T-helper 22 cell (primary cell): Measurements from ENCODE around the gene NUP205.
A peak's percentile ranks its signal among the peaks of the same experiment; 100 is the strongest.

ENCODE experiments used
- DNase-seq: peaks from one replicate; pipeline ENCODE4 v3.0.0-alpha.2; 2020; ENCODE audit warnings: low read depth

NUP205 gene, protein sequence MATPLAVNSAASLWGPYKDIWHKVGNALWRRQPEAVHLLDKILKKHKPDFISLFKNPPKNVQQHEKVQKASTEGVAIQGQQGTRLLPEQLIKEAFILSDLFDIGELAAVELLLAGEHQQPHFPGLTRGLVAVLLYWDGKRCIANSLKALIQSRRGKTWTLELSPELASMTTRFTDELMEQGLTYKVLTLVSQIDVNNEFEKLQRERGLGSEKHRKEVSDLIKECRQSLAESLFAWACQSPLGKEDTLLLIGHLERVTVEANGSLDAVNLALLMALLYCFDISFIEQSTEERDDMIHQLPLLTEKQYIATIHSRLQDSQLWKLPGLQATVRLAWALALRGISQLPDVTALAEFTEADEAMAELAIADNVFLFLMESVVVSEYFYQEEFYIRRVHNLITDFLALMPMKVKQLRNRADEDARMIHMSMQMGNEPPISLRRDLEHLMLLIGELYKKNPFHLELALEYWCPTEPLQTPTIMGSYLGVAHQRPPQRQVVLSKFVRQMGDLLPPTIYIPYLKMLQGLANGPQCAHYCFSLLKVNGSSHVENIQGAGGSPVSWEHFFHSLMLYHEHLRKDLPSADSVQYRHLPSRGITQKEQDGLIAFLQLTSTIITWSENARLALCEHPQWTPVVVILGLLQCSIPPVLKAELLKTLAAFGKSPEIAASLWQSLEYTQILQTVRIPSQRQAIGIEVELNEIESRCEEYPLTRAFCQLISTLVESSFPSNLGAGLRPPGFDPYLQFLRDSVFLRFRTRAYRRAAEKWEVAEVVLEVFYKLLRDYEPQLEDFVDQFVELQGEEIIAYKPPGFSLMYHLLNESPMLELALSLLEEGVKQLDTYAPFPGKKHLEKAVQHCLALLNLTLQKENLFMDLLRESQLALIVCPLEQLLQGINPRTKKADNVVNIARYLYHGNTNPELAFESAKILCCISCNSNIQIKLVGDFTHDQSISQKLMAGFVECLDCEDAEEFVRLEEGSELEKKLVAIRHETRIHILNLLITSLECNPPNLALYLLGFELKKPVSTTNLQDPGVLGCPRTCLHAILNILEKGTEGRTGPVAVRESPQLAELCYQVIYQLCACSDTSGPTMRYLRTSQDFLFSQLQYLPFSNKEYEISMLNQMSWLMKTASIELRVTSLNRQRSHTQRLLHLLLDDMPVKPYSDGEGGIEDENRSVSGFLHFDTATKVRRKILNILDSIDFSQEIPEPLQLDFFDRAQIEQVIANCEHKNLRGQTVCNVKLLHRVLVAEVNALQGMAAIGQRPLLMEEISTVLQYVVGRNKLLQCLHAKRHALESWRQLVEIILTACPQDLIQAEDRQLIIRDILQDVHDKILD (N-terminal part only)

DNA sequence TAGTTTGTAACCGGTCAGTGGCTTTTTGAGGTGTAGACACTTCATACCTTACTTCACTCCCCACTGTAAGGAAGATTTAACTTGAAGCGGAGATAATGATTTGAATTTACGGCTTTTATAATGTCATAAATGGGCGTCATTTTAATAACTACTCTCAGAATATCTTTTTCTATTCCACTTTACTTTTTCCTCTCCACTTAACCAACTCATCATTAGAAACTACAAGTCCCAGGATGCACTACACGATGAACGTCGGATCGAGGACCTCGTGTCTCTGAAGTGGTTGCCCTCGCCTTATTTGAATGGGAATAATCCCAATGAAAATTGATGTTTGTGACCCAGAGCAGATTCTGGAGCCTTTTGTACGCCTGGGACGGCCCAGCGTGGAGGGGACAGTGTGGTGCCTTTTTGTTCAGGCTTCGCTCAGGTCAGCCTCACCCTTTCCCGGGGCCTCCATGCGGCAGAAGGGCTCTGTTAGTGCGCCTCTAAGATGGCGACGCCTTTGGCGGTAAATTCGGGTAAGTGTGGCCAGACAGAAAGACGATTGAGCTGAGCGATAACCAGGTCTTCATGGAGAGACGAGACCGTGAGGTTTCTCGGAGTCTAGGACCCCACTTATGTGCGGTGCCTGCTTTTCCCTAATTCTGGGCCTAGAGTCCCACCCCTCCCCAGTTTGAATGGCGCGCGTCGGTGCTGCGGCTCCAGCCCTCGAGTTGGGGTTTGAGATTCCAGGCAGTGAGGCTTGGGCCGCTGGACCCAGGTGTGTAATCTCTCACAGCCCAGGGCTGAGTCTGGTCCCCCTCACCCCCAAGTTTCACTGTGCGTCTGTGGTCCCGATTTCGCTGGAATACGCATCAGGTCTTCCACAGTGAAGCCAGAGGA, at the start of gene NUP205:
Gene NUP205 (plus strand): TSS at position 463 of the 882 bp plus-strand sequence. CDS start 28 bp downstream, at position 491.
- DNase-seq, result peak; percentile 50

DNA sequence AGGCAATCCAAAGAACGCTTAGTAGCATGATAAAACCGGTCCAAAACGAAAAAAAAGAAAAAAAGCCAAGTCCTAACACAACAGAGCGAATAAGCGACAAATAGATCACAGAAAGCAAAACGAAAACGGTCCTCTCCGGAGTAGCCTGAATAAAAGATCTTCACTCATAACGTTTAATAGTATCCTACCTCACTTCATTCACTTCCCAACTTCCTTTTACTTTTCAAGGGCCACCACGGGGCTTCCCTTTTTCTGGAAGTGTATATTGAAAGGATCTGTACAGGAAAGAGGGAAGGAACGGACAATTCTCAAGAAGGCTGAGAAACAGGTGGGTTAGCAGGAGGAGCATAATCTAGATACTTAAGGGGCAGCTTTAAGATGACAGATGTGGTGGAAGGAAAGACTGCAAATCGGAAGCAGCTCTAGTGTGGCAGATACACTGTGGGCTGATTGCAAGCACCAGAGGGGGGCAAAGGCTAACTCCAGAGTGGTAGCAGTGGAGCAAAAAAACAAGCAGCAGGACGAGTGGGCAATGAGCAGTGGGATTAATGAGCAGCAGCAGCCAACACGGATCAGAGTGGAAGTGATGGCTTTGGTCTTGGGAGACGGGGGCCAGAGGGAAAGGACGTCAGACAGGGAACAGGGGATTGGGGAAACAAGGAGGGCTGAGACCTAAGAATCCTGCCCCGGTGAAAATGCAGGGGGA, 48.7 kb upstream of the NUP205 start:
- DNase-seq, result no peak

DNA sequence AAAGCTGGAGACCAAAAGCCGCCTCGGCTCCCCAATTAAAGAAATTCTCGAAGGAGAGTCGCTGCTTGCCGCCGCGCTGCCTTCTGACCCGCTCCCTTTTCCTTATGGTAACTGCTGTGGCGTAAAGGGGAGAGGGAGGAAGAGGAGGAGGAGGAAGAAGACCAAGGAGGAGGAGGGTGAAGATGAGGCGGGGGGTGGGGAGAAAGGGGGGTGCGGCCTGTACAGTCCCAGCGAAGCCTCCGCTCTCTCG, 48.2 kb upstream of the NUP205 start:
- DNase-seq, result no peak

DNA sequence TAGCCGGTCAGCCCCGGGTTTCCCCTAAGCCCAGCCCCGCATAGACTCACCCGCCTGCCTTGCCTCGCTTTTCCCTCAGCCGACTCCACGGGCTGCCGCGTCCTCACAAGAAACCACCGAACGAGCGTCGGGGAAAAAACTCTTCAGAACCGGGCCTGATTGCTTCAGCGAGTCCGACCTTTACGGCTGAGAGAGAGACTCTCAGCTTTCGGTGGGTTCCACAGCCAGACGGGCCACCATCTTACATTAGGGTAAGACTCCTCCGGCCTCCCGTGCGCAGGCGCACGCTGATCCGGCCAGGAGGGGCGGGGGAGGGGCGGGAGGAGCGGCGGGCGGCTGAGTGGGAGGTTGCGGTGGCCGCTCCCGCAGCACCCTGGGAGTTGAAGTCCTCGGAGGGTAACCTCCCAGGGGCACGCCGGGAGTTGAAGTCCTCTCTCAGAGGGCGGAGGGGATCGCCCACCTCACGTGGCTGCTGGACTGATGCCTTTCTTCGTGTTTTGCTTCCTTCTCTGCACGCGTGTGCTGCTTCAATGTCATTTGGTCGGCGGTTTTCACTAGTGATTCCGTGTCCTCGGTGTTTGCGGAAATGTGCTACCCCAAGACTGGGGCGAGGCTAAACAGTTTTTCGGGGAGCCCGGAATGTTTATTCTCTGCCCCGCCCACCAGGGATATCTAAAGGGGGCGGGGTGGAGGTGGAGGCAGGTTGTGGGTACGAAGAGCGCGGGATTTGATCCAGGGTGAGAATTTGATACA, 47.7 kb upstream of the NUP205 start, which contains the start of gene CNOT4:
Gene CNOT4 (minus strand): TSS at position 264 of the 753 bp plus-strand sequence. CDS start 71,771 bp downstream, outside the sequence.
- peak; percentile 96 for DNase-seq

DNA sequence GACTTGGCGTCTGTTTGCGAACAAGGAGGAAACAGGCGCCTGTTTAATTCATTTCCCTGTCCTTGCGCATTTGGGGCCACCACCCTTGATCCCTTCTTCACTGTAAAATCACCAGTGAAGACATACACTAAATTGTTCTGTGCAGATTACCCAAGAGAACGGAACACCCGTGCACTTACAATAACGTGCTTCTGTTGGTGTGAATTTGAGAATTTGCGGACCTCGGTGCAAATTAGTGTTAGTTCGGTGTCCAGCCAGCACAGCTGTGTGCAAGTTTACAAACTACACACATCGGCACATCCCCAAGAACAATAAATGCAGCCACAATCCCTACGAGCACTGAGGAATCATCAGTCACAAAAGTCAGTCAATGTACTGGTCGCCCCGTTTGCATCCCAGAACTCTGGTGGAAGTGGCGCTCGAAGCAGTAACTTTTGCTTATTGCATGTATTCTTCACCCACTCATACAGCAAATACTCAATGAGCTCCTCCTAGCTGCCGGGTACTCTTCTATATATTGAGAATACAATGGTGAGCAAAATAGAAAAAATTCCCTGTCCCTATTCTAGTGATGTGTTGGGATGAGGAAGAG, 47.0 kb upstream of the NUP205 start:
- no peak for DNase-seq

DNA sequence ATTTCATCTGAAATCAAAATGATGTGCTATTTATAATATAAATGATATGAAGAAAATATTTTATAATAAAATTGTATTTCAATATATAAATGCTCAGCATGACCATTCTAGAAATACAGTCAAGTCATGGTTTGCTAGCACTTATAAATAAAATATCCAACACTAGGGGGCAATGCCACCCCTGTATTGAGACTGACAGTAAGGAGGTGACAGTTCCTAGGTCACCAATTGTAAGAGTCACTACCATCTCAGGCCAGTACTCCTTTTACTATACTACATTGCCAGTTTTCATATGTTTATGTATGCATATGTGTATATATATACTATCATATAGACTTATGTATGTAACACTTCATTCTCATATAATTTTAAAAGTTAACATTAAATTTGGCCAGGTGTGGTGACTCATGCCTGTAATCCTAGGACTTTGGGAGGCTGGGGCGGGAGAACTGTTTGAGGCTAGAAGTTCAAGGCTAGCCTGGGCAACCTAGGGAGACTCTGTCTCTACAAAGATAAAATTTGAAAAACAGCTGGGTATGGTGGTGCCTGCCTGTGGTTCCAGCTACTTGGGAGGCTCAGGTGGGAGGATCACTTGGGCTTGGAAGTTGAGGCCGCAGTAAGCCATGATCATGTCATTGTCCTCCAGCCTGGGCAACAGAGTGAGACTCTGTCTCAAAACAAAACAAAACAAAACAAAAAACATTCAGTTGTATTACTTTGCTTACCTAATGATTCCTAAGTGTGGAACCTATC, 45.4 kb upstream of the NUP205 start:
- no peak for DNase-seq

DNA sequence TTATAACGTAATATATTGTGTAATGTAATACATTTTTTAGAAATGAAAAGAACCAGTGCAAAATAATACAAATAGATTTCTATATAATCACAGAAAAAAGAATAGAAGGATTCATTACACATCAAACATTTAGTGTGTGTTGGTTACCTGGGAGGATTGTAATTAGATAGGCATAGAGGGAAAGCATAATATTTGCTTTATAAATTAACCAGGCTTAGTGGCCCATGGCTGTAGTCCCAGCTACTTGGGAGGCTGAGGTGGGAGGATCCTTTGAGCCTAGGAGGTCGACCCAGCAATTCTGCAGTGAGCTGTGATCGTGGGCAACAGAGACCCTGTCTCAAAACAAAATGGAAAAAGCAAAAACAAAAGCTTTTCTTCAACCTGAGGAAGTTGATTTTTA, 42.9 kb upstream of the NUP205 start:
- DNase-seq, result no peak

DNA sequence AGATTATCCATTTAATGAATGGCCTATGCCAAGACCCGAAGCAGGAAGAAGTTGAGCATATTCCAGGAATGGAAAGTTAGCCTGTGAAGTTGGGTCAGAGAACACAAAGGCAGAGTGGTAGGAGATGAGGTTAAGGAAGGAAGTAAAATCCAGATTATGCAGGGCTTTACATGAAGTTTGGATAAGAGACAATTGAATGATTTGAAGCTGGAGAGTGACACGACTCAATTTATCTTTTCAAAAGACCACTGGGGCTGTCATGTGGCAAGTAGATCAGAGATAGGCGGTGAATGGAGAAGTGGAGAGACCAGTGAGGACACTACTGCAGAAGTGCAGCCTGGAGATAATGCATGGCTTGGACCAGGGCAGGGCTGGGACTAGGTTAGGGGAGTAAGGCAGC, 40.7 kb upstream of the NUP205 start:
- DNase-seq, result no peak

DNA sequence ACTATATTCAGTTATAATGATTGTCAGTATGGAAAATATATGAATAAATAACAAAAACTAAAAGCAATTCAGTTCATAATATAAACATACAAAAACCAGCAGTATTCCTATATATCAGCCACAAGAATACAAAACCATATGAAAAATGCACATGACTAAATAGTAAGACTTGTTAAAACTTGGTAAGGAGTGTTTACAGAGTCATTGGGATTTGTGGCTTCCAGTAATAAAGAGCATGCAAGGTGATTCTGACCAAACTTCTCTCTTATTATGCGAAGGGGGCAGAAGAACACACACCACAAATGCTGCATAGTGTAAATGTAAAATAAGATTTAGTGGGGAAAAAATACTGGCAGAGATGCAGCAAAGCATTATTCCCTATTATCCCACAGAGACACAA, 39.0 kb upstream of the NUP205 start:
- DNase-seq, result no peak

DNA sequence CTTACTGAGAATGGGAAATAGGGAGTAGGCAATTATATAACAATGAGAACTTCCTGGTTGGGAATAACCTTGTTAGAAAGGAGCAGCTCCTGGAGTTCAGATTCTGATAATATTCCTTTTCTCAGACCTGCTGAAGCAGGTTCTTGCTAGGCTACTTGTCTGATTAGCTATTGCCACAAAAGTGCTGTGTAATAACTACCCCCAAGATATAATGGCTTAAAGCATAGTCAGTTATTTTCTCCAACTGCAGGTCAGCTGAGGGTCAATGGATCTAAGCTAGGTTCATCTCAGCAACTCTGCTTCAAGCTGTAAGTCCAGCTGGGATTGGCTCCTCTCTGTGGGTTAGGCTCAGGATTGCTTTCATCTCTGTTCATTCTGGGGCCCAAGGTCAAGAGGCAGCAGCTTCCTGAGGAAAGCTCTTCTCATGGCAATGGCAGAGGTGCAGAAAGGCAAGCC, 38.5 kb upstream of the NUP205 start:
- DNase-seq, result no peak

DNA sequence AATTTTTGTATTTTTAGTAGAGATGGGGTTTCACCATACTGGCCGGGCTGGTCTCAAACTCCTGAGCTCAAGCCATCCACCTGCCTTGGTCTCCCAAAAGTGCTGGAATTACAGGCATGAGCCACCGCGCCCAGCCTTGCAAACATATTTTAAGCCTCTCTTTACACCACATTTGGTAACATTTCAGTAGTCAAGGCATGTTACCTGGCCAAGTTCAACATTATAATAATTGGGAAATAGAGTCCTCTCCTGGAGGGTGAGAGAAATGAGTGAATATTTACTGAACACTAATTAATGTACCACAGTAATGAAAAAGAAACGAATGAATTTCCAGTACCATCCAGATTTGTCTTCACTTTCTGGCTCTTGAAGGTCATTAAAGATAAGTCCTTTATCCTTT, 37.8 kb upstream of the NUP205 start:
- DNase-seq, result no peak

DNA sequence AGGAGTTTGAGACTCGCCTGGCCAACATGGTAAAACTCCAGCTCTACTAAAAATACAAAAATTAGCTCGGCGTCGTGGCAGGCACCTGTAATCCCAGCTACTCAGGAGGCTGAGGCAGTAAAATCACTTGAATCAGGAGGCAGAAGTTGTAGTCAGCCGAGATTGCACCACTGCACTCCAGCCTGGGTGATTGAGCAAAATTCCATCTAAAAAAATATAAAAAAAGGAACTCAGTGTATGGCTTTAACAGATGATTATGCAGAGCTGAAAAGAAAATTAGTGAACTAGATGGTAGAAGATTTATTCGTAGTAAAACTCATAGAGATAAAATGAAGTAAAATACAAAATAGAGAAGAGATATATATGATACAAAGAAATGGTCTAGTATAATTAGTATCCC, 35.2 kb upstream of the NUP205 start:
- no peak for DNase-seq

DNA sequence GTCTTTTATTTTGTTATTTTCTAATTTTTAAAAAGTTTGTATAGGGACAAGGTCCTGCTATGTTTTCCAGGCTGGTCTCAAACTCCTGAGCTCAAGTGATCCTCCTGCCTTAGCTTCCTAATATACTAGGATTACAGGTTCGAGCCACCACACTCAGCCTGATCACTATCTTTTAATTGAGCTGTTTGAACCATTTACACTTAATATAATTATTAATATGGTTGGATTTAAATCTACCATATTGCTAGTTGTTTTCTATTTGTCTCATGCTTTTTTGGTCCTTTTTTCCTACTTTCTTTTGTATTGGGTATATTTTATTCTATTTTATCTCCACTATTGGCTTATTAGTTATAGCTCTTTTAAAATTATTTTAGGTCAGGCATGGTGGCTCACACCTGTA, 34.6 kb upstream of the NUP205 start:
- no peak for DNase-seq

DNA sequence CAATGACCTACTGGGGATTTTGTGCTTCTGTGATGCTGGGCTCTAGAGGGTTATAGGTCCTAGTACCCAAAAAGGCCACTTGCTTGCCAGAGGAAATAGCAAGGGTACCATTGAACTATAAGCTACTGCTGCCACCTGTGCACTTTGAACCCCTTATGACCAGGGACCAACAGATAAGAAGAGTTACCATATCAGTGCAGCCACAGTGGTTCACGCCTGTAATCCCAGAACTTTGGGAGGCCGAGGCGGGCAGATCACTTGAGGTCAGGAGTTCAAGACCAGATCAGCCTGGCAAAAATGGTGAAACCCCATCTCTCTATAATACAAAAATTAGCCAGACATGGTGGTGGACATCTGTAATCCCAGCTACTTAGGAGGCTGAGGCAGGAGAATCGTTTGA, 32.3 kb upstream of the NUP205 start:
- no peak for DNase-seq

DNA sequence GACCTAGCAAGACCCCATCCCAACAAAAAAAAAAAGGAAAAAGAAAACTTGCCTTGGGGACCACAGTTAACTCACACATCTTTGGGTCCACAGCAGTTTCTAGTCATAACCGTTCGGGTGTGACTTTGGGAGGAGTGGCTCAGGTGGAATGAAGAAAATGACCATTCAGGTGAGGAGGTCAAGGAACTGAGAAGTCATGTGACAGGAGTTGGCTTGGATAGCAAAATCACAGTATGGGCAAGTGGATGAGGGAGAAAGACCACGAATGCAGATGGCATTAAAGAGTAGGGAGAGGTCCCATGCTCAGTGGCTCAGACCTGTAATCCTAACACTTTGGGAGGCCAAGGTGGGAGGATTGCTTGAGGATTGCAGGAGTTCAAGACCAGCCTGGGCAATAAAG, 30.7 kb upstream of the NUP205 start:
- DNase-seq, result no peak

DNA sequence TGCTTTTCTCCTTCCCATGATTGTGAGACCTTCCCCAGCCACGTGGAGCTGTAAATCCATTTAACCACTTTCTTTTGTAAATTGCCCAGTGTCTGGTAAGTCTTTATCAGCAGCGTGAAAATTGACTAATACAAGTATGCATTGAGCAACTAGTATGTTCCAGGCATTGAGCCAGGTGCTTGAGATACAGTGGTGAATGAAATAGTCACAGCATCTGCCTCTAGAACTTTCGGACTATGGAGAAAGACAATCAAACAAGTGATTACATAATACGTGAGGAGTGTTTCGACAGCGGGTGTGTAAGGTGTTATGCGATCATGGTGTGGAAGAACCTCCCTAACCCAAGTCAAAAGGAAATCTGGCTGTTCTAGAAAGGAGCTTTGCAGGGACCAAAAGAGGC, 21.6 kb upstream of the NUP205 start:
- DNase-seq, result no peak

DNA sequence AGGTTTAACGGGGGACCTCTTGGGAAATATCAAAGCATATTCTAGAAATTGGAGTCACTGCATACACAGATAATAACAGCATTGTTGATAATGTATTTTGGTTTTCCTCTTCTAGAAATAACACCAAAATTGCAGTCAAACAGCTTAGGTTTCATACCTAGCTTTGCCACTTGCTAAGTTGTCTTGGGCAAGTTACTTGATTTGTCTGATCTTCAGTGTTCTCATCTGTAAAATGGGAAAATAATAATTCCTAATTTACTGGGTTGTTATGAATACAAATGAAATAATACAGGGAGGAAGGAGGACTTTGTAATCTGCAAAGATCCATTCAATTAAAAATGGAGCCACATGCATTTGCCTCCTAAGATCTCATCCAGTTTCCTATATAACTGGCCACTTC, 20.3 kb upstream of the NUP205 start:
- no peak for DNase-seq

DNA sequence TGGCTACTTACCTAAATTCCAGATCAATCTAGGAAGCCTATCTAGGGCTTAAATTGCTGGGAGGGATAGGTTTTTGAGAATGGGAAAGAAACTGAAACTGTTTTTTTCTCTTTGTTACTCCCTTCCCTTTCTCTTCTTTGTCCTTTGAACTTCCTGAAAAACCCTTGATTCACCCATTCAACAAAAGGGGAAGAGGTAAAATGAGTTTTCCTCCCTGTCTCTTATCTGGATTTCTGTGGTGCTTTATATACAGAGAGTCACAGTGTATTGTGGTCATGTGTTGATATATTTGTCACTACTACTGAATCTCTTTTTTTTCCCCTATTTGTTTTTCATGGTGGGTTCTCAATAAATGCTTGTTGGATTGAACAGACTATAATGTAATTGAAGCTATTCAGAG, 19.8 kb upstream of the NUP205 start:
- no peak for DNase-seq

DNA sequence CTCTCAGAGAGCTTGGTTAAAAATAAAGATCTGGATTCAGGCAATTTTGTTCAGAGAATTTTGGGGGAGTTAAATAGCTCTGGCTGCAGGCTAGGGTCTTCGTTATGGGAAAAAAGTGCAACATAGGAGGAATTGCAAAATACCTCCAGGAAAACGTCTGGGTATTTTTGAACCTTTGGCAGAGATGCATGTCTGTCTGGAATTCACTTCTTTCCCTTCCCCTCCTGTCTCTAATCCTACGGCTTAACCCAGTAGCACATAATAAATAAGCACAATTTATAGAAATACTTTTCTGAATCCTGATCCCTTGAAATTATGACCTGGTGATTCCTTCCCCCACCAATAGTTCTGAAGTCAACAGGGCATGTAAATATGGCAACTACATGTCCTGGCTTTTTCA, 19.3 kb upstream of the NUP205 start:
- DNase-seq, result no peak
